Measurements from ENCODE around the gene ANAPC10. TPM values are rescaled to one million over a fixed set of nuclear protein-coding genes. Genes with fewer than 3 reads are reported as not detected.

ANAPC10 gene
- total and polyA plus RNA-seq, 2 experiments from 2014 or later, result 20.1 to 26.9 TPM

GRCh38 chr4:145101091-145101490 is 3.1 kb upstream of the ANAPC10 start:
- Histone ChIP-seq H3K9me3 (ENCODE audit: low read depth) (no peaks in the 10 kb centered on the region), H3K4me1 (ENCODE audit: low read depth) (peaks cover 8% of the 10 kb centered on the region), H3K4me3 (no peak overlapping the region), H3K36me3 (peaks cover 8% of the 10 kb centered on the region), H3K27me3 (no peaks in the 10 kb centered on the region), H3K27ac (no peak overlapping the region)
- DNase-seq (ENCODE audit: low read depth in 1 of 2, low spot score in 1 of 2), result peak in 1 of 2 donors; percentile 3
- TF ChIP-seq CTCF (IDR thresholded peaks at IDR 0.05; ENCODE audit: low read depth, low read length), result no peak

GRCh38 chr4:145099653-145100052 is 1.7 kb upstream of the ANAPC10 start:
- Histone ChIP-seq H3K27me3 (no peaks in the 10 kb centered on the region), H3K27ac (no peak overlapping the region), H3K9me3 (ENCODE audit: low read depth) (no peaks in the 10 kb centered on the region), H3K4me1 (ENCODE audit: low read depth) (peaks cover 8% of the 10 kb centered on the region), H3K36me3 (peaks cover 9% of the 10 kb centered on the region), H3K4me3 (peak overlapping the region; percentile 65)
- TF ChIP-seq CTCF (IDR thresholded peaks at IDR 0.05; ENCODE audit: low read depth, low read length), result no peak
- peak in 1 of 2 donors; percentile 16 for DNase-seq (ENCODE audit: low read depth in 1 of 2, low spot score in 1 of 2)

- Histone ChIP-seq H3K36me3 (peaks cover 9% of the 10 kb centered on the region), H3K4me3 (peak overlapping the region; percentile 65), H3K27ac (peak overlapping the region; percentile 95), H3K9me3 (ENCODE audit: low read depth) (no peaks in the 10 kb centered on the region), H3K4me1 (ENCODE audit: low read depth) (peaks cover 8% of the 10 kb centered on the region), H3K27me3 (no peaks in the 10 kb centered on the region)
- DNase-seq (ENCODE audit: low read depth in 1 of 2, low spot score in 1 of 2), result peak; percentile 41 to 57
- TF ChIP-seq CTCF (IDR thresholded peaks at IDR 0.05; ENCODE audit: low read depth, low read length), result no peak
Observed at GRCh38 chr4:145098675-145099037, 660 bp upstream of the ANAPC10 start.

GRCh38 chr4:145097331-145097820 is 620 bp downstream of the ANAPC10 start:
- Histone ChIP-seq H3K4me3 (peak overlapping the region; percentile 65), H3K27ac (peak overlapping the region; percentile 95), H3K36me3 (peaks cover 9% of the 10 kb centered on the region), H3K9me3 (ENCODE audit: low read depth) (no peaks in the 10 kb centered on the region), H3K27me3 (no peaks in the 10 kb centered on the region), H3K4me1 (ENCODE audit: low read depth) (peaks cover 8% of the 10 kb centered on the region)
- TF ChIP-seq CTCF (IDR thresholded peaks at IDR 0.05; ENCODE audit: low read depth, low read length), result no peak
- DNase-seq (ENCODE audit: low read depth in 1 of 2, low spot score in 1 of 2), result no peak

DNA sequence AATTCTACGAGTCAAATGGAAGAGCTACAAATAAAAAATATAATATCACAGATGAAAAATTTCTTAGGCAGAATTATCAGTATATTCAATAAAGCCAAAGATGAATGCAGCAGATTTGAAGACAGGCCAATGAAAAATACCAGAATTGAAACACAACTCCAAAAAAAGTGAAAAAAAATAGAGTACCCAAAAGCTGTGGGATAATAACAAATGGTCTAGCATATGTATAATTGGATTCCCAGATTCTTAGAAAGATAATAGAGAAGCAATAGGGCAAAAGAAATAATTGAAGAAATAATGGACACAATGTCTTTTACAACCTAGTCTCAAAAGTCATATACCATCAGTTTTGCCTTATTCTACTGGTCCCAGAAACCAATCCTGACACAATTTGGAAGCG is 4.4 kb downstream of the ANAPC10 start:
- no peak for DNase-seq (ENCODE audit: low read depth in 1 of 2, low spot score in 1 of 2)
- TF ChIP-seq CTCF (IDR thresholded peaks at IDR 0.05; ENCODE audit: low read depth, low read length), result no peak

More for the DNA sequence above, 4.4 kb downstream of the ANAPC10 start:
- H3K27ac ChIP-seq, result no peak overlapping the region
- H3K9me3 ChIP-seq (ENCODE audit: low read depth), result no peaks in the 10 kb centered on the region
- H3K36me3 ChIP-seq, result peaks cover 25% of the 10 kb centered on the region
- H3K27me3 ChIP-seq, result no peaks in the 10 kb centered on the region
- no peak overlapping the region for H3K4me3 ChIP-seq
- peaks cover 8% of the 10 kb centered on the region for H3K4me1 ChIP-seq (ENCODE audit: low read depth)

Measured in cardiac muscle cell (in vitro differentiated cells and primary cell).